ENCODE data around the gene SLC7A6OS. TPM values are rescaled to one million over a fixed set of nuclear protein-coding genes. Genes with fewer than 3 reads are reported as not detected.

The SLC7A6OS gene
- total RNA-seq, 1 experiment from 2014 or later = 16.0 TPM

GRCh38 chr16:68270353-68270752, 40.4 kb downstream of the SLC7A6OS start:
- H3K27ac ChIP-seq (ENCODE audit: low read length) = no peak overlapping the region
- no TSS peak for BruUV-seq (replicated peaks)
- intact Hi-C loops (cut with micrococcal nuclease; ENCODE audit: unreplicated experiment) = no loop called here
- H3K4me1 ChIP-seq (ENCODE audit: control insufficient read depth, insufficient read depth, low read length) = peaks cover 17% of the 10 kb centered on the region
- no peak for ATAC-seq
- in situ Hi-C loops (cut with HindIII; ENCODE audit: low pct_unique_long_range_greater_than_20kb, low sequenced_read_pairs) = no loop called here
- ChIA-PET POLR2A (interaction anchor here (0.7 kb wide), 1 partner anchor 8 kb away, joined by 7 read pairs; no protein-coding TSS in a partner anchor), CTCF (no interaction called here)
- TF ChIP-seq TCF7L2 (IDR thresholded peaks at IDR 0.05; ENCODE audit: low read depth, low read length) = no peak
- TF ChIP-seq REST (IDR thresholded peaks at IDR 0.05; ENCODE audit: insufficient read depth in 1 of 2, low read depth in 2 of 2, low read length in 1 of 2) = no peak
- no peak for TF ChIP-seq SIN3A (IDR thresholded peaks at IDR 0.05; ENCODE audit: borderline replicate concordance, insufficient read depth, low read depth, low read length)
- TF ChIP-seq CTCF (IDR thresholded peaks at IDR 0.05) = no peak
- no peak for TF ChIP-seq POLR2AphosphoS5 (IDR thresholded peaks at IDR 0.05; ENCODE audit: low read depth, low read length)
- no peaks in the 10 kb centered on the region for H3K27me3 ChIP-seq (ENCODE audit: control insufficient read depth, insufficient read depth, low read length)
- H3K36me3 ChIP-seq (ENCODE audit: control insufficient read depth, insufficient read depth, low read length) = no peaks in the 10 kb centered on the region
- no peak overlapping the region for H3K4me3 ChIP-seq (ENCODE audit: low read depth in 2 of 2, low read length in 2 of 2)
- no peaks in the 10 kb centered on the region for H3K9me3 ChIP-seq (ENCODE audit: control insufficient read depth, insufficient read depth, low read depth, low read length)
- no peak for DNase-seq (ENCODE audit: low read depth, low spot score)

- DNase-seq (ENCODE audit: low read depth, low spot score) = no peak
- Histone ChIP-seq H3K27me3 (ENCODE audit: control insufficient read depth, insufficient read depth, low read length) (no peaks in the 10 kb centered on the region), H3K9me3 (ENCODE audit: control insufficient read depth, insufficient read depth, low read depth, low read length) (no peaks in the 10 kb centered on the region), H3K4me3 (ENCODE audit: low read depth in 2 of 2, low read length in 2 of 2) (no peak overlapping the region), H3K27ac (ENCODE audit: low read length) (no peak overlapping the region), H3K36me3 (ENCODE audit: control insufficient read depth, insufficient read depth, low read length) (no peaks in the 10 kb centered on the region; the same call in 1 of the 2 replicates), H3K4me1 (ENCODE audit: control insufficient read depth, insufficient read depth, low read length) (peaks cover 17% of the 10 kb centered on the region)
- POLR2A ChIA-PET = interaction anchor here (0.6 kb wide), 1 partner anchor 10 kb away, joined by 3 read pairs; no protein-coding TSS in a partner anchor
- no TSS peak for BruUV-seq (replicated peaks)
- ATAC-seq = no peak
- in situ Hi-C loops (cut with HindIII; ENCODE audit: low pct_unique_long_range_greater_than_20kb, low sequenced_read_pairs) (no loop called here), intact Hi-C loops (cut with micrococcal nuclease; ENCODE audit: unreplicated experiment) (no loop called here)
- no peak for TF ChIP-seq REST (IDR thresholded peaks at IDR 0.05; ENCODE audit: insufficient read depth in 1 of 2, low read depth in 2 of 2, low read length in 1 of 2)
- no peak for TF ChIP-seq SIN3A (IDR thresholded peaks at IDR 0.05; ENCODE audit: borderline replicate concordance, insufficient read depth, low read depth, low read length)
- TF ChIP-seq CTCF (IDR thresholded peaks at IDR 0.05) = no peak
- TF ChIP-seq POLR2AphosphoS5 (IDR thresholded peaks at IDR 0.05; ENCODE audit: low read depth, low read length) = no peak
- no peak for TF ChIP-seq TCF7L2 (IDR thresholded peaks at IDR 0.05; ENCODE audit: low read depth, low read length)
- CTCF ChIA-PET = no interaction called here
Observed at GRCh38 chr16:68269793-68270192, 41.0 kb downstream of the SLC7A6OS start.
